ENCODE data around the gene DCAF7.

DCAF7 gene

DNA sequence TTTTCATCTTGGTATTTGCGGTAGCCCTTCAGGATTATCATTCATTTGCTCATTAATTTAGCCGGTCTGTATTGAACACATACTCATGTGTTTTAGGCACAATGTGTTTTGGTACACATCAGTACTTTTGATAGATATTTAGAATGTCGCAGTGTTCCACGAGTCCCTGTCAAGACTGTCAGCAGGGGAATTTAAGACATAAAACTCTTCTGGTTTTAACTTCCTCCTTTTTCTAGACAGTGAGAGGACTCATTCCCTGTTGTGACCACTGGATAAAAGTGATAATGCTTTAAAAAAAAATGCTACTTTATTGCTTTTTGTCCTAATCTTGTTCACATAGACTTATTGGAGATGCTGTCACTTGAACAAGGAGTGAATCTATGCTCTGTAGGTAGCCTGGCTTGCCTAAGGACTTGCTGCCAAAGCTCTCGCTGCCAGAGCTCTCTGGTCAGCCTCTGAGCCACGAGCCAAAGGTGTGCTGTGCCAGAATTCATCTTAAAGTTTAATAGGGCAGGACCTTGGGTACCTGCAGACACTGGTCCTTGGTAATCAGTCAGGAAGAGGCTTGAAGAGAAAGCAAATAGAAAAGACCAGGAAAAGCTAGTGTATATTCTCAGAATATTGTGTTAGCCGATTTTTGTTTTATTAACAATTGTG lies 5.4 kb downstream of the DCAF7 start:
- no peak for DNase-seq (ENCODE audit: low read depth)
- TF ChIP-seq, protein P1, sequence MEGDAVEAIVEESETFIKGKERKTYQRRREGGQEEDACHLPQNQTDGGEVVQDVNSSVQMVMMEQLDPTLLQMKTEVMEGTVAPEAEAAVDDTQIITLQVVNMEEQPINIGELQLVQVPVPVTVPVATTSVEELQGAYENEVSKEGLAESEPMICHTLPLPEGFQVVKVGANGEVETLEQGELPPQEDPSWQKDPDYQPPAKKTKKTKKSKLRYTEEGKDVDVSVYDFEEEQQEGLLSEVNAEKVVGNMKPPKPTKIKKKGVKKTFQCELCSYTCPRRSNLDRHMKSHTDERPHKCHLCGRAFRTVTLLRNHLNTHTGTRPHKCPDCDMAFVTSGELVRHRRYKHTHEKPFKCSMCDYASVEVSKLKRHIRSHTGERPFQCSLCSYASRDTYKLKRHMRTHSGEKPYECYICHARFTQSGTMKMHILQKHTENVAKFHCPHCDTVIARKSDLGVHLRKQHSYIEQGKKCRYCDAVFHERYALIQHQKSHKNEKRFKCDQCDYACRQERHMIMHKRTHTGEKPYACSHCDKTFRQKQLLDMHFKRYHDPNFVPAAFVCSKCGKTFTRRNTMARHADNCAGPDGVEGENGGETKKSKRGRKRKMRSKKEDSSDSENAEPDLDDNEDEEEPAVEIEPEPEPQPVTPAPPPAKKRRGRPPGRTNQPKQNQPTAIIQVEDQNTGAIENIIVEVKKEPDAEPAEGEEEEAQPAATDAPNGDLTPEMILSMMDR (IDR thresholded peaks at IDR 0.05; ENCODE audit: low read length, missing control alignments): no peak
- H3K4me3 ChIP-seq (replicated peaks; ENCODE audit: low read depth, low read length): no peak overlapping the region

DNA sequence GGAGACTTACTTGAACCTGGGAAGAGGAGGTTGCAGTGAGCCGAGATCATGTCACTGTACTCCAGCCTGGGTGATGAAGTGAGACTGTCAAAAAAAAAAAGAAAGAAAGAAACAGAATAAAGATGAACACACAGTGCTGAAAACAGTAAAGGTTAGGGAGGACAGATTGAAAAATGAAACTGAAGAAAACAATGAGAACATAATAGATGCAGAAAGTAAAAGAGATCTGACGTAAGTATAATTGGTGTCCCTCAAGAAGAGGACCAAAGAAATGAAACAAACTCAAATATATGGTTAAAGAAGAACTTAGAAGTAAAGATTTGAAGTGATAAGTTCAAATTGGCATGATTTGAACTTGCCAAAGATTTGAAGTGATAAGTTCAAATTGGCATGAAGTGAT lies 7.1 kb downstream of the DCAF7 start:
- no peak overlapping the region for H3K4me3 ChIP-seq (replicated peaks; ENCODE audit: low read depth, low read length)
- TF ChIP-seq, protein P1 (IDR thresholded peaks at IDR 0.05; ENCODE audit: low read length, missing control alignments): no peak
- no peak for DNase-seq (ENCODE audit: low read depth)

DNA sequence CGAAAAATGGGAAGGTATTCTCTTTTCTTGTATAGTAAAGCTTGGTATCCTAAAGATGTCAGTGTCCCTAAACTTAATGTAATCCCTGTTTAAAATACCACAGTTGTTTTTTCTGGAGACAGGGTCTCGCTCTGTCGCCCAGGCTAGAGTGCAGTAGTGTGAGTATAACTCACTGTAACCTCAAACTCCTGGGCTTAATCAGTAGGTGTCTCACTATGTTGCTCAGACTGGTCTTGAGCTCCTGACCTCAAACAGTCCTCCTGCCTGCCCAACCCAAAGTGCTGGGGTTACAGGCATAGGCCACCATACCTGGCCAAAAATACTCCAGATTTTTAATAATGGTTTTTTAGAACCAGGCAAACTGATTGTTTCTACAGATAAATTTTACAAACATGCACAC lies 8.2 kb downstream of the DCAF7 start:
- TF ChIP-seq, protein P1 (IDR thresholded peaks at IDR 0.05; ENCODE audit: low read length, missing control alignments): no peak
- no peak for DNase-seq (ENCODE audit: low read depth)
- H3K4me3 ChIP-seq (replicated peaks; ENCODE audit: low read depth, low read length): no peak overlapping the region

DNA sequence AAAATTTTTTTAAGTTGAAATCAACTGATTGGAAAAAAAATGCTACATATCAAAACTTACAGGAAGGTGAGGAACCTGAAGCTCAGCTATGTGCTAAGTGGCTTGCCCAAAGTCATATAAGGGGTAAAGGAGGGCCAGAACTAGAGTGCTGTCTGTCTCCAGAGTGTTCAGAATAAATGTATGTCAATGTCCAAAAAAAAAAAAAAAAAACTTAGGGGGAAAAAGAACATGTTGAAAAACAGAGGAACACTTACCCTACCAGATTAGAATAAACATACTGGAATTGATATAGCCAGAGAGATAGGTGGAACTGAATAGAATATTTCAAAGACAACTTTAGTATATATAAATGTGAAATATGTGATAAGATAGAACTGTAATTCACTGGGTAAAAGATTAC lies 11.5 kb downstream of the DCAF7 start:
- H3K4me3 ChIP-seq (replicated peaks; ENCODE audit: low read depth, low read length): no peak overlapping the region
- DNase-seq (ENCODE audit: low read depth): no peak
- TF ChIP-seq, protein P1 (IDR thresholded peaks at IDR 0.05; ENCODE audit: low read length, missing control alignments): no peak

DNA sequence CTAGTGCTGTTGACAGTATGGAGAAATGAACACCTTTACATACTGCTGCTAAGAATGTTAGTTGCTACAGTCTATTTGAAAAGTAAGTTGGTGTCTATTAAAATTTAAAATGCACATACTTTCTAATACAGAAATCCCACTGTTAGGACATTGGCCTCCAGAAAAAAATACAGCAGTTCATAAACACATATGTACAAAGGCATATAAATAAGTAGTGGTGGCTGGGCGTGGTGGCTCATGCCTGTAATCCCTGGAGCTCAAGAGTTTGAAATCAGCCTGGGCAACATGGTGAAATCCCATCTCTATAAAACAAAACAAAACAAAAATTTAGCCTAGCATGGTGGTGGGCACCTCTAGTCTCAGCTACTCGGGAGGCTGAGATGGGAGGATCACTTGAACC lies 13.1 kb downstream of the DCAF7 start:
- no peak for DNase-seq (ENCODE audit: low read depth)
- no peak overlapping the region for H3K4me3 ChIP-seq (replicated peaks; ENCODE audit: low read depth, low read length)
- TF ChIP-seq, protein P1 (IDR thresholded peaks at IDR 0.05; ENCODE audit: low read length, missing control alignments): no peak

DNA sequence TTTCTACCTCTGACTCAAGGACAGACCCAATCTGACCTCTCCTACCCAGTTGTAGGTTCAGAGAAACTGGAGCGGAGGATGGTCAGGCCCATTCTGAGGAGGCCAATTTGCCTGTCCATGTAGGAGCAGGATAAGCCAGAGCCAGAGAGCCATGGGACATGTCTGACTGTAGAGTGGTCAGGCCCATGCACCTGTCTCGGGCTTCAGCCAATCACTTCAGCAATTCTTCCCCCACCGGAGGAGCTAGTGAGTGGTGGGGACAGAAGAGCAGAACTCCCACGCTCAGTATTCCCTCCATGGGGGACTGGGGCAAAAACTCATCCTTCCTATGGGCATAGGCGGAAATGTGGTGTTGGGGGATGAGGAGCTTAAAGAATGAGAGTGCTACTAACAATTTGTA lies 14.3 kb downstream of the DCAF7 start:
- H3K4me3 ChIP-seq (replicated peaks; ENCODE audit: low read depth, low read length): no peak overlapping the region
- TF ChIP-seq, protein P1 (IDR thresholded peaks at IDR 0.05; ENCODE audit: low read length, missing control alignments): no peak
- DNase-seq (ENCODE audit: low read depth): no peak

DNA sequence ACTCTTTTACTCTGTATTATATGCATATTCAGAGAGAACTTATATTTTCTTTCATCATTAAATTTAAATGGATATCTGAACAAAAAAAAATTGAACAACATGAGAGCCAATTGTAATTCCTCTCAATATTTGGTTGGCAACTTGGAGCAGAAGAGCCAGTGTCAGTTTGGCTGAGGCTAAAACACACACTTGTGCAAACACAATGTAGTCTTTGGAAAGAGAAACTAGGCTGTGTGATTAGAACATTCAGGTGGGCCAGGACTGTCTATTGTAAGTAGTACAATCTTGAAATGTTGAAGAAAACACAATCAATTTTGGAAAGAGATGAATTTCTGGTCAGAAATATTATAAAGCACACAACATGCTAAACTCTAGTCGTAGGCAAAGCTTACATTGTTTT lies 17.0 kb downstream of the DCAF7 start:
- H3K4me3 ChIP-seq (replicated peaks; ENCODE audit: low read depth, low read length): no peak overlapping the region
- DNase-seq (ENCODE audit: low read depth): no peak
- TF ChIP-seq, protein P1 (IDR thresholded peaks at IDR 0.05; ENCODE audit: low read length, missing control alignments): no peak
